GM10266 (cell line): ENCODE results near the gene CABLES2.
"Not testable (repeated sequence)": the region's sequence is repeated elsewhere in the genome, so short reads cannot be mapped to it uniquely, and the experiment has no call there.

Experiments used
- DNase-seq: peaks from one replicate; pipeline ENCODE4 v3.0.0; 2012; ENCODE audit errors: extremely low spot score
- TF ChIP-seq, protein P1 (sequence below): IDR thresholded peaks from 2 replicates; pipeline ENCODE4 v1.5.1; 2012; ENCODE audit warnings: mild to moderate bottlenecking, low read depth; ENCODE audit not compliant: control insufficient read depth, insufficient read depth; ENCODE audit errors: missing control alignments

CABLES2 gene

GRCh38 chr20:62427172-62428001 lies 20.3 kb upstream of the CABLES2 start, which contains the start of gene RBBP8NL:
Gene RBBP8NL (minus strand): TSS chr20:62427539. CDS start chr20:62419647, 7,892 bp downstream.
- DNase-seq = no peak
- TF ChIP-seq, protein P1, sequence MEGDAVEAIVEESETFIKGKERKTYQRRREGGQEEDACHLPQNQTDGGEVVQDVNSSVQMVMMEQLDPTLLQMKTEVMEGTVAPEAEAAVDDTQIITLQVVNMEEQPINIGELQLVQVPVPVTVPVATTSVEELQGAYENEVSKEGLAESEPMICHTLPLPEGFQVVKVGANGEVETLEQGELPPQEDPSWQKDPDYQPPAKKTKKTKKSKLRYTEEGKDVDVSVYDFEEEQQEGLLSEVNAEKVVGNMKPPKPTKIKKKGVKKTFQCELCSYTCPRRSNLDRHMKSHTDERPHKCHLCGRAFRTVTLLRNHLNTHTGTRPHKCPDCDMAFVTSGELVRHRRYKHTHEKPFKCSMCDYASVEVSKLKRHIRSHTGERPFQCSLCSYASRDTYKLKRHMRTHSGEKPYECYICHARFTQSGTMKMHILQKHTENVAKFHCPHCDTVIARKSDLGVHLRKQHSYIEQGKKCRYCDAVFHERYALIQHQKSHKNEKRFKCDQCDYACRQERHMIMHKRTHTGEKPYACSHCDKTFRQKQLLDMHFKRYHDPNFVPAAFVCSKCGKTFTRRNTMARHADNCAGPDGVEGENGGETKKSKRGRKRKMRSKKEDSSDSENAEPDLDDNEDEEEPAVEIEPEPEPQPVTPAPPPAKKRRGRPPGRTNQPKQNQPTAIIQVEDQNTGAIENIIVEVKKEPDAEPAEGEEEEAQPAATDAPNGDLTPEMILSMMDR = no peak

- DNase-seq = no peak
- TF ChIP-seq, protein P1 = no peak
Observed at GRCh38 chr20:62426699-62427131, 19.6 kb upstream of the CABLES2 start.

DNA sequence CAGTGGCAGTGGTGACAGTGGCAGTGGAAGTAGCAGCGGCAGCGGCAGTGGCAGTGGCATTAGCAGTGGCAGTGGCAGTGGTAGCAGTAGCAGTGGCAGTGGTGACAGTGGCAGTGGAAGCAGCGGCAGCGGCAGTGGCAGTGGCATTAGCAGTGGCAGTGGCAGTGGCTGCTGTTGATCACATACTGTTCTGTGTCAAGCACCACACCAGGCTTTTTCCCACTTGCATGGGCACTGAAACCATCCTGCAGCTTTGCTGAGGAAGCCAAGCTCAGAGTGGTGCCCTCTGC lies 18.9 kb upstream of the CABLES2 start:
- not testable (repeated sequence) for DNase-seq

- TF ChIP-seq, protein P1 = no peak
- DNase-seq = no peak
Observed at GRCh38 chr20:62425281-62426058, 18.4 kb upstream of the CABLES2 start.

DNA sequence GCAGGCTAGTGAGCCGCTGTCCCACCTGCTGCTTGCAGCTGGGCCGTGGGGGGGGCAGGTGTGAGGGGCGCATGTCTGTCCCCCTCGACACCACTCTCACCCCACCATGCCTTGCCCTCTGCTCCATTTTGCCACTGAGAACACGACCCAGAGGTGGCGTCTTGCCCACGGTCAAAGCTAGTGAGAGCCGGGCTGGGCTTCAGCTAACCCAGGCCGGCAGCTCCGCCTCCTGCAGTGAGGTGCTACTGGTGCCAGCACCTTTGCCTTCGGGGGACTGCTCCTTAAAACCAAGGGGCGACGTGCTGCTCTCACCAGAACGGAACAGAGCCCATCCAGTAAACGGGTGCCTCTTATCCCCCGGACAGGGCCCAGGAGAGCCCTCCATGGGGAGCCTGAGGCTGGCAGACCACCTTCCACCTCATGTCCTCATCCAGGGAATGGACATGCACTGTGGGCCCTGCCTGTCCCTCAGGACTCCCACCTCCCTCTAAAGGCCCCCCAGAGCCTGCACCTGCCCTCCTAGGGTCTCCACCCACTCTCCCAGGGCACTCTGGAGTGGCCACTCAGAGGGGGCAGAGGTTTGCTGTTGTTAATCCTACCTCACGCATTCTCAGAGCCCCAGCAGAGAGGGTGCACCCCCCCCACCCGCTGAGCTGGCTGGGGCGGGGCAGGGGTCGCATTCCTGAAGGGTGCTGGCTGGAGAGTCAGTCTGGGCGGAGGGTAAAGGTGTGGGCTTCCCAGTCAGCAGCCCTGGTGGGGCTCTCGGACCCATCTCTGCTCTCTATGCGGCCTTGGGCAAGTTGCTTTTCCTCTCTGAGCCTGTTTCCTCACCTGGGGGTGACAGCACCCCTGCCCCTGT lies 17.4 kb upstream of the CABLES2 start:
- no peak for DNase-seq
- TF ChIP-seq, protein P1 = no peak

DNA sequence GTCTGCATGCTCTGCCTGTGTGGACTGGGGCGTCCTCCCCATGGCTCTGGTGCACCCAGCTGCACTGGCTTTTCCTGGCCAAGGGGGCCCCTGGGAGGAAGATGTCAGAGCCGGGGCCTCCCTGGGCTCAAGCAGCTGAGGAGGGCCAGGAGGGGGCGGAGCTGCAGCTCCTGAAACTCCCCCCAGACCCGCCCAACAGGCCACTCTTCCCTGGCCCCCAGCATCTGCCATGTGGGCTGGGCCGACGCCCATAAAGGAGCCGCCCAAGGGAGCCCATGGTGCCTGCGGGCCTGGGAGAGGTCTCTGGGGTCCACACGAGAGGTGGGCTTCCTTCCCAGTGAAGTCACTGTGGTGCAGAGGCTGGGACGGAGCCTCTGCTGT lies 16.2 kb upstream of the CABLES2 start:
- DNase-seq = no peak
- TF ChIP-seq, protein P1 = no peak

- TF ChIP-seq, protein P1 = no peak
- no peak for DNase-seq
Observed at GRCh38 chr20:62422636-62423325, 15.7 kb upstream of the CABLES2 start.
